Measurements from ENCODE around the gene FCRL1.

The FCRL1 gene, protein sequence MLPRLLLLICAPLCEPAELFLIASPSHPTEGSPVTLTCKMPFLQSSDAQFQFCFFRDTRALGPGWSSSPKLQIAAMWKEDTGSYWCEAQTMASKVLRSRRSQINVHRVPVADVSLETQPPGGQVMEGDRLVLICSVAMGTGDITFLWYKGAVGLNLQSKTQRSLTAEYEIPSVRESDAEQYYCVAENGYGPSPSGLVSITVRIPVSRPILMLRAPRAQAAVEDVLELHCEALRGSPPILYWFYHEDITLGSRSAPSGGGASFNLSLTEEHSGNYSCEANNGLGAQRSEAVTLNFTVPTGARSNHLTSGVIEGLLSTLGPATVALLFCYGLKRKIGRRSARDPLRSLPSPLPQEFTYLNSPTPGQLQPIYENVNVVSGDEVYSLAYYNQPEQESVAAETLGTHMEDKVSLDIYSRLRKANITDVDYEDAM

DNA sequence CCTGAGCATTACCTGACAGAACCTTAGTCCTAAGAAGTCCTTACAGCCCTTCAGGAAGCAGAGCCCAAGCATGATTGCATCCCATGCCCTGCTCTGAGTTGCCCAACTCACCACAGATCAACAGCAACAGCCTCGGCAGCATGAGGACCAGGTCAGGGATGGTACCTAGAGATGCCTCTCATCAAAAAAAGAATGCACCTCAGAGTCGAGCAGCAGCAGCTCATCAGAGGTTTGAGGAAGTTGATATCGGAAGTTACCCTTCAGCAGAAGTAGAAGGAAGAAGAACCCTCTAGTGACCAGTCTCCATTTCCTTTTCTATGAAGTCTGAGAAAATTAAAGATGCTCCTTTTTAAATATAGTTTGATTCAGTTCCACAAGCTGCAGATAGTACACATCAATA, at the start of gene FCRL1:
FCRL1 (minus strand) TSS at position 225 of the 400 bp plus-strand sequence; CDS start at position 142, 83 bp downstream.
- no peak for DNase-seq

- no peak for DNase-seq
These were observed 48.7 kb upstream of the FCRL1 start for GRCh38 chr1:157868654-157869053.

- no peak for DNase-seq
These were observed 42.5 kb upstream of the FCRL1 start for GRCh38 chr1:157862114-157863070.

- DNase-seq: no peak
These were observed 36.6 kb upstream of the FCRL1 start for GRCh38 chr1:157856538-157856937.

DNA sequence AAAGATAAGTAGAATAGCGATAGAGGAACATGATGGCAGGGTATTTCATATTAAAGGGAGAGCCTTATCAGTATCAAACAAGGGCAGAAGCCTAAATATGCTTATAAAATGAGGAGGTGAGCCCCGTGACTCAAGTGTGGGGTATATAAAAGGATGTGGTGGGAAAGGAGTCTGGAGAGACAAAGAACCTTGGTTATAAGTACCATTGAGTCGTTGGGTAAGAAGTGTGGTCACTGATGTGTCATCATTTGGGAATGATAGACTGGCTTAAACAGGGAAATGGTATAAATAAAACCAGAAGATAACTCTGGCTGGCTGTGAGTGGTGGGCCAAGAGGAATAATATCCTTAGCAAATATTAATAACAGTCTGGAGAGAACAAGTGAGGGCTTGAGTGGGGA, 32.6 kb upstream of the FCRL1 start:
- no peak for DNase-seq

DNA sequence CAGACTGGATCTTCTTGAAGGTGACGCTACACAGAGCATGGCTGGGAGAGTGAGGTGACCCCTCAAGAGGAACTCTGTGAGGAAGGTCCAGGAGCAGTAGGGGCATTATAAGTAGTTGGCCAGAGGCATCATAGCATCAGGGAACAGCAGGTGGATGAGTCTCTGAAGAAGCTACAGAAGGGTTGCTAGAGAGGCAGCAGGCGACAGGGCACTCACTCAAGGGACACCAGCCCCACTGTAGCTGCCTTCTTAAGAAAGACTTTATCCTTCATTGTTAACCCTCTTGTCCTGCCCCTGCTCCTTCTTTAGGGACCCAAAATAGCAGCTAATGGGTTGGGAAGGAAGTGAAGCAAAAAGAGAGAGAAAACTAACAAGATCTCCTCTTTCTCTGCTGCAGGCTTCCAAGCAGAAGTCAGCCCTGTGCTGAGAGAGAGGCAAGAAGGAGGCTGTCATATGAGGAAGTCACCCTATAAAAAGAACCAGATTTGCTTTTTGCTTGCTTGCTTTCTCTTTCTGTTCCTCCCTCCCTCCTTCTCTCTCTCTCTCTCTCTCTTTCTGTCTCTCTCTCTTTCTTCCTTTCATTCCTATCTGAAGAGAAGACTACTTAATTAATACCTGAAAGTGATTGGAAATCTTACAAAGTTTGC, 29.4 kb upstream of the FCRL1 start:
- DNase-seq: no peak

DNA sequence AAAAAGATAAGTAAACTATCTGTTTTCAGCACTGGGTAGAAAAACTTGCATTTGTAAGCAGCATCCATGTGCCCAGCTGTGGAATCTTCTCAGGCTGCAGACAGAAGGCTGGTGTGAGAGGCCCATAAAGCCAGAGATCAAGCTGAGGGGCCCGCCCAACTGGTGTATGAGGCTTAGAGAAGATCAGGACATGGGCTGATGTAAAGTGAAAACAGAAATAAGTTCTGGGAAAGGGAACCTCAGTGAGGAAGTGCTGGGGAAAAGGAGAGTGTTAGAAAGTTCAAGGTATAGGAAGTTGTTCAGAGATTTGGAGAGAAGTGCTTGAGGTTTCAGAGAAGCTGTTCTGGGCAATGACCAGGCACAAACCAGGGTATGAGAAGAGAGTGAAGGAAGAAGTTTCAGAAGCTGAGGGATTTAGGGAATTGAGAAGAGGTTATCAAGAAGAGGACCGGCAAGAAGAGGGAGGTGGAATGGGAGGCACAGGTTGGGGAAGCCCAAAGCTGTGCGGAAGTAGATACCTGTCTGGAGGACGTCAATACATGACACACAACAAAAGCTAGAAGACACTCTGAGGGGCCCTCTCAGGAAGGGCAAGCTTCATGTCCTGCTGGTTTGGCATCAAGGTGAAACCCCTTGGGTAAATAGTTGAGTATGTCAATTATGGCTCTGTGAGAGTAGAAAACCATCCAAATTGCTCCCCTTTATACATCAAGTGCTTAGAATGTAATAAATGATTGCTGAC, 24.3 kb upstream of the FCRL1 start:
- DNase-seq: no peak

DNA sequence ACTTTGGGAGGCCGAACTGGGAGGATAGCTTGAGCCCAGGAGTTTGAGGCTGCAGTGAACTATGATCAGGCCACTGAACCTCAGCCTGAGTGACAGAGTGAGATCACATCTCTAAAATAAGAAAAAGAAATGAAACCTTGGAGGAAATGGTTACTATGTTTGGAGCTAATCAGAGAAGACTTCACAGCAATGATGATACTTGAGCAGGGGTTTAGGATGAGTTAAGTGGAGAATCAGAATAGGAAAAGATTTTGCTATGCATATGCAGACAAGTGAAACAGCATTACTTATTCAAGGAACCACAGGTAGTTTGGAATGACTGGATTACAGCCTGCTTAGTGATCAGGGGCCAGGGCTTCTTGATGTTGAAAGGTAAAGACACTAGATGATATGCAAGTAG, 23.0 kb upstream of the FCRL1 start:
- DNase-seq: no peak

- DNase-seq: no peak
These were observed 21.8 kb upstream of the FCRL1 start, which contains the start of gene CD5L for GRCh38 chr1:157841708-157842107. CD5L (minus strand) TSS chr1:157841808; CDS start chr1:157841701, 107 bp downstream.

GRCh38 chr1:157838966-157839365, 19.0 kb upstream of the FCRL1 start:
- DNase-seq: no peak

GRCh38 chr1:157834430-157834829, 14.5 kb upstream of the FCRL1 start:
- DNase-seq: no peak

DNA sequence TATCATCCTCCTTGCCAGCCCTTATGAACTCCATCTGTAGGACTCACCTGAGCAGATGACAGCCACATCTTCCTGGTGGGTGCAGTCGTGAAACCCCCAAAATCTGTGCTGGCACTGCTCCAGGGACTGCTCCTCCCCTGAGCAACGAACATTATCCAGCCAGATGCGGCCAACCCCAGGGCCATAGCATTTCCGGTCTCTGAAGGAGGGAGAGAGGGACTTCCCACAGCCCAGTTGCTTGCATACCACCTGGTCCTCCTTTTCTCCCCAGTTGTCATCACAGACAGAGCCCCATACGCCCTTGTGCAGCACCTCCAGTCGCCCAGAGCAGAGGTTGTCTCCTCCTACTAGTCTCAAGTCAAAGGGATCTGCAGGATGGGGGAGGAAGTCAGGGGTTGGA, 13.2 kb upstream of the FCRL1 start:
- no peak for DNase-seq

DNA sequence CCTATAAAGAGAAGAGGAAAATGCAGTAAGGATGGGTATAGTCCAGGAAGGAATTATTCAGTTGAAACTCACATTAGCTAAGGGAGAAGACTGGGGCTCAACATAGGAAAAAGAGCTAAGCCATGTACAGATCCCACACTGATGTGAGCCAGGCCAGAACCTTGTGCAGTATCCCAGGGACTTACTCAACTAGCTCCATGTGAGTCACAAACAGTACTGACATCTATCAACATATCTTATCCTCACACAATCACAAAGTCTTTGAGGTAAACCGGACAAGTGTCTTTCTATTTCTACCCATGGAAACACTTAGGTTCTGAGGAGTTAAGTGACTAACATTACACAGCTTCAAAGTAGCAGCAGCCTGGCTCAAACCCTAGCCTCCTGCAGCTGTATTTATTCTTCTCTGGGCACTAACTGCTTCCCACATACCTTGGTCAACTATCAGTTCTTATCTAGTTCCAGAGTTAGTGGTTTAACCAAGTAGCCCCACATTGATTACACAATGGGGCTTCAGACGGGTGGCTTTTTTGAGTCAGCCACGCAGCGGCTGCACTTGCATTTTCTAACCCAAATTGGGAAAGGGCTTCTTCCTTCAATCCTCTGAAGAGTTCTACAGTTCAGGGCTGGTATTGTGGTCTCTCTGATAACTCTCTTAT, 12.2 kb upstream of the FCRL1 start:
- no peak for DNase-seq

GRCh38 chr1:157830887-157831286, 11.0 kb upstream of the FCRL1 start:
- no peak for DNase-seq

DNA sequence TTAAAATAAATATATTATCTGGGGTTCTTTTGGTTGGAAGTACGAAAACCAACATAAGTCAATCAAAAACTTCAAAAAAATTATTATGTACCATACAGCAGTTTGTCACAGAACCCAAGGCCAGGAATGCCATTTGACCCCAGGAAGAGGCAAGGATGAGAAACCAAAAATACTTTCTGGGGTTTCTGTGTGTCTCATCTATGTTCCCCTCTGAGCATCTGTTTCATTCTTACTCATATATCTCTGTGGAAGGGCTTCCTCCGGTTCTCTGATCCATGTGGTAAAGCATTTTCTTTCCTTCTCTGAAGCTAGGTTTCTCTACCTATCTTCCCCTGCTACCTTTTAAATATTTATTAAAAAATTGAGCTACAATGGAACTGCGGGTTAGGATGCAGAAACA, 9.8 kb upstream of the FCRL1 start:
- no peak for DNase-seq

GRCh38 chr1:157829210-157829609, 9.3 kb upstream of the FCRL1 start:
- no peak for DNase-seq

DNA sequence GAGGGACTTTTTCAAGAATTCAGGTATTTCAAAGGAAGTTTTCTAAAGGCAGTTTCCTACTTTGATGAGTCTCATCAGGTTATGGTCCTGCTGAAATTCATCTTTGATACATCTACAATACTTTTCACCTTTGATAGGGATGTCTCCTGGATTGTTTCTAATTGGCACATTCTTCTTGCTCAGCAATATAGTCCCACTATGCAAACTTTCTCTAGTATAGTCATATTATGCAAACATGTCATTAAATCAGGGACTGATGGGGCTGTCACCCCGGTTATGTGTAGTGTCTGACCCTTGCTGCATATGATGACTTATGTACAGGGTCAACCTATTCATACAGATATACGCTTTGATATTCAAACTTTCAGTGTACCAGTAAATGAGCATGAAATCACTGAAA, 379 bp upstream of the FCRL1 start:
- DNase-seq: no peak

- DNase-seq: no peak
These were observed 705 bp downstream of the FCRL1 start for GRCh38 chr1:157819215-157819614.

GRCh38 chr1:157813269-157813668, 6.7 kb downstream of the FCRL1 start:
- no peak for DNase-seq

DNA sequence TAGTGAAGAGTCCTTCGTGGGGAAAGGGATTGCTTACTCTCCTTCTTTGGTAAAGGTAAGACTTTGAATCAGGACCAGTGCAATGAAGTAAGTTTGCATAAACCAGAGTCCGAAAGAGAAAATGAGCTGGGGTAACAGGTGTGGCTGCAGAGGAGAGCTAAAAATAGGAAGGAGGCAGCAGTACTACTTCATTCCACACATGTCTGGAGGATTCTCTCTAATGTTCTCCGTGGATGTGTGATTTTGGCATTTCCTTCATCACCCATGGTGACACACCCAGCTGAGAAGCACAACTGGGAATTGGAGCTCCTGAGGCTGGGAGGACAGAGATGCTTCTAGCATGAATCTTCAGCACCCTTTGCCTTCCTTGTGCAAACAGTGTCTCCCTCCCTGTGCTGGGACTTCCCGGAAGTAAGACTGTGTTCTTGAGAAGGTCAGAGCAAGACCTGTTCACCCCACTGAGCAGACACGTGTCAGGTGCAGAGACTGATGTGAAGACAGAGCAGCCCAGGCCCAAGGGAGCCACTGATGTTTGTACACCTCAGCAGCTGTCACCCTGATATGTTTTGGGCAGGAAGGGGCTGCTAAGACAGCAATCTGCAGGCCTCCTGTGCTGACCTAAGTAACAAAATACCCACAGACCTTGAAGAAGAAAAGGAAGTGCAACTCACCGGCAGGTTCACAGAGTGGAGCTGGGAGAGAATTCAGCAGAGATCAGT, 13.3 kb downstream of the FCRL1 start:
- DNase-seq: no peak

GRCh38 chr1:157803851-157804250, 16.1 kb downstream of the FCRL1 start:
- DNase-seq: no peak
